Adrenal gland (tissue), 12 donors: ENCODE data around the gene KAZN. TPM values are rescaled to one million over a fixed set of nuclear protein-coding genes. Genes with fewer than 3 reads are reported as not detected.
A peak's percentile ranks its signal among the peaks of the same experiment; 100 is the strongest.

Experiments used
- DNase-seq, 7 donors: peaks; one replicate each; pipeline ENCODE4 v3.0.0-alpha.2; 2019 to 2020
- H3K27ac ChIP-seq, 5 donors: fragments of 200-600 bp; sonication (generic) in 4 of 5; 1 replicate in 3 of 5; 2 replicates in 2 of 5; pipeline versions ENCODE4 v1.5.1 to v1.8.0; 2016 to 2020; ENCODE audit warnings: mild to moderate bottlenecking in 1 of 5
- H3K27me3 ChIP-seq: fragments of 200-600 bp; 2 replicates; pipeline ENCODE4 v1.8.0; 2021
- H3K36me3 ChIP-seq, 2 donors: fragments of 200-600 bp; replicated peaks in 1 of 2; 1 replicate in 1 of 2; 2 replicates in 1 of 2; pipeline versions ENCODE4 v1.5.1 to v1.8.0; 2018 to 2022
- H3K4me1 ChIP-seq, 2 donors: fragments of 200-600 bp; replicated peaks in 1 of 2; 1 replicate in 1 of 2; 2 replicates in 1 of 2; pipeline versions ENCODE4 v1.5.1 to v1.8.0; 2018 to 2021
- H3K4me3 ChIP-seq, 4 donors: fragments of 200-600 bp; sonication (generic) in 3 of 4; one replicate each; pipeline ENCODE4 v1.5.1; 2016 to 2018
- H3K9me3 ChIP-seq, 3 donors: fragments of 200-600 bp; sonication (generic) in 1 of 3; replicated peaks in 1 of 3; 1 replicate in 2 of 3; 2 replicates in 1 of 3; pipeline versions ENCODE4 v1.5.1 to v1.8.0; 2016 to 2021
- CTCF ChIP-seq, 6 experiments: fragments of 450-650 bp in 4 of 6; fragments of 200-600 bp in 2 of 6; sonication (generic) in 1 of 6; IDR thresholded peaks; 1 replicate in 5 of 6; 2 replicates in 1 of 6; pipeline versions ENCODE4 v1.5.1 to v1.8.0; 2016 to 2021; ENCODE audit warnings: antibody characterized with exemption in 6 of 6, mild to moderate bottlenecking in 2 of 6, moderate library complexity in 1 of 6
- POLR2A ChIP-seq, 2 donors: fragments of 450-650 bp; IDR thresholded peaks; one replicate each; pipeline ENCODE4 v1.6.1; 2017; ENCODE audit warnings: antibody characterized with exemption in 2 of 2, mild to moderate bottlenecking in 2 of 2, moderate library complexity in 1 of 2
- WGBS, 4 donors: extraction: QIAGEN DNeasy Blood & Tissue Kit in 2 of 4; methylation state at CpG; one replicate each; pipeline versions ENCODE4 v1.1.5 to v1.1.7; 2013 to 2017; 5-methylcytosine and 5-hydroxymethylcytosine counted together
- intact Hi-C, 2 donors: fragments of 100-400 bp; cut with DNase I; formaldehyde crosslinking; loops; one replicate each; pipeline versions ENCODE4 v1.14.1 to v1.15.0; 2022 to 2023
- polyA plus RNA-seq, 3 donors: library from polyadenylated mRNA; stranded (reverse); fragments of 200-250 nt in 2 of 3; fragments of 350-450 nt in 1 of 3; fragmentation: Illumina TruSeq in 1 of 3; extraction: RNeasy Lipid Tissue Mini Kit (QIAGEN cat#74804) in 1 of 3; gene quantifications; one replicate each; pipeline ENCODE4 v1.2.3, GENCODE V29; 2013 to 2014
- total RNA-seq, 9 donors: library from RNA; depleted of rRNA in 4 of 9; stranded (reverse); fragments of >200 nt in 4 of 9; fragments of 120-200 nt in 1 of 9; fragmentation: NEBNext Ultra II Directional in 1 of 9; extraction: Animal tissue kit (Norgen Biotek cat#: 25700) in 1 of 9; gene quantifications; one replicate each; pipeline versions ENCODE4 v1.1.0 to v1.2.4, GENCODE V29; 2013 to 2023
- donor health status: healthy with polysubstance abuse.
- donor health status: Bipolar disorder and iron deficiency.
- donor health status: DM: yes; HTN: yes; CAD: no.
- donor health status: DM: no; HTN: no; CAD: no.
- donor health status: DM: no; HTN: no; CAD: no.
- donor health status: DM: yes; HTN: yes; CAD: no.

KAZN gene
- total and polyA plus RNA-seq, 12 donors = 5.9 to 63.4 (median 29.5) TPM

GRCh38 chr1:15151377-15151806, 552.9 kb downstream of the KAZN start:
- 43 to 65% (median 55%) methylated on average over 5 of the region's 5 CpGs for WGBS, 4 donors

GRCh38 chr1:15151871-15152270, 553.4 kb downstream of the KAZN start:
- 60 to 79% (median 64%) methylated on average over 3 of the region's 3 CpGs for WGBS, 4 donors
- Histone ChIP-seq H3K4me3 (no peak overlapping the region), H3K36me3 (no peaks in the 10 kb centered on the region), H3K27me3 (no peaks in the 10 kb centered on the region), H3K4me1 (peaks cover 15 to 68% of the 10 kb centered on the region in 2 donors), H3K27ac (peak overlapping the region in 4 of 5 donors; percentile 85 to 99 (median 94)), H3K9me3 (no peaks in the 10 kb centered on the region)
- intact Hi-C loops = loop anchor here (5.0 to 10.0 kb wide), 2 partner anchors 53 to 120 kb away; no protein-coding TSS in a partner anchor
- no peak for DNase-seq
- TF ChIP-seq POLR2A (IDR thresholded peaks at IDR 0.05) (no peak), CTCF (IDR thresholded peaks at IDR 0.05) (no peak)

More at GRCh38 chr1:15151377-15151806, 552.9 kb downstream of the KAZN start:
- H3K27ac ChIP-seq = peak overlapping the region in 2 of 5 donors; percentile 91 to 99
- DNase-seq = peak in 2 of 7 donors; percentile 38 to 84
- no peaks in the 10 kb centered on the region for H3K36me3 ChIP-seq
- no peaks in the 10 kb centered on the region for H3K9me3 ChIP-seq
- H3K4me3 ChIP-seq = no peak overlapping the region
- TF ChIP-seq CTCF (IDR thresholded peaks at IDR 0.05) (no peak), POLR2A (IDR thresholded peaks at IDR 0.05) (peak in 1 of 2 donors; percentile 7)
- intact Hi-C loops = loop anchor here (5.0 to 10.0 kb wide), 2 partner anchors 53 to 121 kb away; no protein-coding TSS in a partner anchor
- H3K4me1 ChIP-seq = peaks cover 20 to 68% of the 10 kb centered on the region in 2 donors
- no peaks in the 10 kb centered on the region for H3K27me3 ChIP-seq

GRCh38 chr1:15152318-15153183, 554.1 kb downstream of the KAZN start:
- Histone ChIP-seq H3K27ac (peak overlapping the region; percentile 85 to 99 (median 91)), H3K36me3 (no peaks in the 10 kb centered on the region), H3K4me3 (peak overlapping the region in 3 of 4 donors; percentile 49 to 86 (median 72)), H3K4me1 (peaks cover 11 to 63% of the 10 kb centered on the region in 2 donors), H3K9me3 (no peaks in the 10 kb centered on the region), H3K27me3 (no peaks in the 10 kb centered on the region)
- TF ChIP-seq POLR2A (IDR thresholded peaks at IDR 0.05) (peak; percentile 50 to 89), CTCF (IDR thresholded peaks at IDR 0.05) (peak; percentile 31 to 77 (median 64))
- intact Hi-C loops = loop anchor here (5.0 to 10.0 kb wide), 2 partner anchors 52 to 120 kb away; no protein-coding TSS in a partner anchor
- DNase-seq = peak; percentile 89 to 96 (median 93)
- WGBS, 4 donors = 1% methylated on average over 24 to 61 of the region's 61 CpGs

- 0 to 1% (median 0%) methylated on average over 7 to 56 of the region's 56 CpGs; no CpG with 5 or more reads in 1 of the 4 donors for WGBS, 4 donors
- DNase-seq = peak; percentile 72 to 90 (median 79)
- Histone ChIP-seq H3K4me3 (peak within 1 kb of the TSS; percentile 49 to 86 (median 64)), H3K4me1 (peaks cover 11 to 60% of the 10 kb centered on the region in 2 donors), H3K27ac (peak within 1 kb of the TSS; percentile 85 to 99 (median 91)), H3K36me3 (no peaks in the 10 kb centered on the region), H3K27me3 (no peaks in the 10 kb centered on the region), H3K9me3 (no peaks in the 10 kb centered on the region)
- peak; percentile 45 to 60 for TF ChIP-seq POLR2A (IDR thresholded peaks at IDR 0.05)
- no peak for TF ChIP-seq CTCF (IDR thresholded peaks at IDR 0.05)
- intact Hi-C loops = loop anchor here (5.0 to 10.0 kb wide), 2 partner anchors 51 to 119 kb away; no protein-coding TSS in a partner anchor
These were observed 554.8 kb downstream of the KAZN start, which contains the start of gene TMEM51 for GRCh38 chr1:15153184-15153841. Gene TMEM51 (plus strand): TSS chr1:15153747. CDS start chr1:15215088, 61,341 bp downstream.
